GM12801 (cell line): ENCODE measurements around the gene TEAD1.

ENCODE experiments used
- TF ChIP-seq, protein P1 (sequence below): IDR thresholded peaks from one replicate; pipeline ENCODE4 v1.5.1; 2011; ENCODE audit warnings: control low read depth; ENCODE audit not compliant: insufficient read length; ENCODE audit errors: extremely low read depth

Gene TEAD1

GRCh38 chr11:12752868-12753524 lies 78.8 kb downstream of the TEAD1 start:
- TF ChIP-seq, protein P1, sequence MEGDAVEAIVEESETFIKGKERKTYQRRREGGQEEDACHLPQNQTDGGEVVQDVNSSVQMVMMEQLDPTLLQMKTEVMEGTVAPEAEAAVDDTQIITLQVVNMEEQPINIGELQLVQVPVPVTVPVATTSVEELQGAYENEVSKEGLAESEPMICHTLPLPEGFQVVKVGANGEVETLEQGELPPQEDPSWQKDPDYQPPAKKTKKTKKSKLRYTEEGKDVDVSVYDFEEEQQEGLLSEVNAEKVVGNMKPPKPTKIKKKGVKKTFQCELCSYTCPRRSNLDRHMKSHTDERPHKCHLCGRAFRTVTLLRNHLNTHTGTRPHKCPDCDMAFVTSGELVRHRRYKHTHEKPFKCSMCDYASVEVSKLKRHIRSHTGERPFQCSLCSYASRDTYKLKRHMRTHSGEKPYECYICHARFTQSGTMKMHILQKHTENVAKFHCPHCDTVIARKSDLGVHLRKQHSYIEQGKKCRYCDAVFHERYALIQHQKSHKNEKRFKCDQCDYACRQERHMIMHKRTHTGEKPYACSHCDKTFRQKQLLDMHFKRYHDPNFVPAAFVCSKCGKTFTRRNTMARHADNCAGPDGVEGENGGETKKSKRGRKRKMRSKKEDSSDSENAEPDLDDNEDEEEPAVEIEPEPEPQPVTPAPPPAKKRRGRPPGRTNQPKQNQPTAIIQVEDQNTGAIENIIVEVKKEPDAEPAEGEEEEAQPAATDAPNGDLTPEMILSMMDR = no peak

- TF ChIP-seq, protein P1 = no peak
Measured at GRCh38 chr11:12754021-12754420, 79.8 kb downstream of the TEAD1 start.

GRCh38 chr11:12754582-12755234 lies 80.5 kb downstream of the TEAD1 start:
- TF ChIP-seq, protein P1 = no peak

DNA sequence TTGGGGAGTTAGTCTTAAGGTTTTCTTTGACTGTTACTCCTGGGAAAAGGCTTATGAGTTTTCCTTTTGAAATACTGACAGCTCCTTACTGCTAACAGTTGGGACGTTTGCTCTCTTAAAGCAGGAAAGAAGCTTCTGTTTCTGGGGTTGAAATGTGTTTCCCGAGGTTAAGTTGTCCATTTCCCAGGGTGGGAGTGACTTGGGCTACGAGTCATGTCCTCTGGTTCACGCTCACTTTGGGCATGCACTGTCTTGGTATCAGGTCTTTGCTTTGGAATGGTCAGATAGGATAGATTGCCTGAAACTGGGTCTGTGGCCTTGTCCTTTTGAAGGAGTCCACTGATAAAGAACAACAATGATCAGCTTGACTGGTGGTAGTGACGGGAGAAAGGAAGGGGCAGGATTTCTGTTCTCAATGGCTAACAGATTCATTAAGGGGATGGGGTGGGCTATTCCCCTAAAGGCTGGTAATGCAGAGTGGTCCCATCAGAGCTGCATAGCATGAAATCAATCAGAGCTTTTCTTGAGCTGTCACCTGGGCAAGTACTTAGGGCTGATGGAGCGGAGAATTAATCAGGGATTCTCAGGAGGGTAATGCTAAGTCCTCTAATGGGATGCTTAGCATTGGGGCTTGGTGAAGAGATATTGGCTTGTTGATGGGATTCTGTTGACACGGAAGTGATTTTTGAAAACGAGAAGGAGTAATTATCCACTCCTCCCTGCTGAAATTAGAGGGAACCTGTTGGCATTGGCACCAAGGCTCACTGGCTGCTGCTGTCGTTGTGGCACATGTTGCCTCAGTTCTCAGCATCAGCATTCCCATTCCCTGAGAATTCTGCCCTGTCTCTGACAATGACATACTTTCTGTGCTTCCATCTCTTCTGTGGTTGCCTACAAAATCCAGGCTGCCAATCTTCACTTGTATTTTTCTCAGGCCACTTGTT lies 81.6 kb downstream of the TEAD1 start:
- TF ChIP-seq, protein P1 = no peak

DNA sequence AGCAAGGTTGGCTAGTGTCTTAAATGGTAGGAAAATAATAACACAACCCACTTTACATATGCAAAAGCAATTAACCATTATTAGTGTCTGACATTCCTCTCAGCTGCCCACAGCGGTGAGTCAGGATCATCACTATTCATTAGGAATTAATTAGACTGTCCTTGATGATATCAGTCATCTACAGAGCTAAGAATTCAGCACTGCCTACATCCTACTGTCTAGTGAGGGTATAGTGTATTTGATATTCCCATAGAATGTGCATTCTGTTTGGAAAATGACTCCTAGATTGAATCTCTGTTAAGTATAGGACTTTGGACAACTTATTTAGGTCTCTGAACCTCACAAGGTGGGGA lies 82.2 kb downstream of the TEAD1 start:
- TF ChIP-seq, protein P1 = no peak

DNA sequence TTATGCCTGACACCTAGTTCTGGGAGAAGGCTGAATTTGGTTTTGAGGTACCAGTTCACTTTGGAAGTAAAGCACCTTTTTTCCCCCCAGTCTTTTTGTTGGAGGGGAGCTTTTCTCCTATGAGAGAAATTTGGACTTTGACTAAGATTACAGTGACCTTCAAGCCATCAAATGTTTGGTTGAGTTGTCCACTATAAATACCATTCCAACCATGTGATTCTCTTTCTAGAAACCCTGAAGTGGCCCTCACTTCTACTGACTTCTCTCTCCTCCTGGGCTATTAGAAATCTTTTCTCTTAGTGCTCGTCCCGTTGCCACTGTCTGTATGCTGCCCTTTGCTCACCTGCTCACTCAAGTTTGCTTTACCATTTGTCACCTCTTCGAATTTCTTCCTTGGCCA lies 82.6 kb downstream of the TEAD1 start:
- TF ChIP-seq, protein P1 = no peak

DNA sequence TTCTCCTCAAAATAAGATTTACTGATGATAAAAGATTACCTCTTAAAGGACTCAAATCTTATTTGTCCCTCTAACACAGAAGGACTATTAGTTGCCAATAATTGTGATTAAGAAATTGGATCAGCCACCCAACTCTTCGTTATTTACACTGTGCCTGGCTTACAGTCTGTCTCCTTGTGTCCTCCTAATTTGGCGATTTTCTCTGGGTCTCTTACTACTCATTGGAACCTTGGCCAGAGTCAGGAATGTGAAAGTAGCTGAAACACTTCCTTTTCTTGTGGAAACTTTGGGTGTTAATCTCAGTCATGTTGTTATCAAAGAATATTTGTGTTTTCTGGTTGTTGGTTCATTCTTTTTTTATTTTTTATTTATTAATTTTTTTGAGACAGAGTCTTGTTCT lies 83.2 kb downstream of the TEAD1 start:
- TF ChIP-seq, protein P1 = no peak
